Gastroesophageal sphincter (tissue), 4 donors: ENCODE data around the gene CNTNAP1. TPM values are rescaled to one million over a fixed set of nuclear protein-coding genes. Genes with fewer than 3 reads are reported as not detected.

ENCODE experiments used
- ATAC-seq: fragments of 150-250 bp; one replicate; pipeline ENCODE4 v1.9.1; 2016; ENCODE audit warnings: mild to moderate bottlenecking, moderate library complexity
- H3K27ac ChIP-seq, 4 donors: fragments of 200-600 bp; sonication (generic) in 3 of 4; 1 replicate in 3 of 4; 2 replicates in 1 of 4; pipeline ENCODE4 v1.5.1; 2016 to 2019
- H3K27me3 ChIP-seq: fragments of 200-600 bp; sonication (generic); one replicate; pipeline ENCODE4 v1.5.1; 2019
- H3K36me3 ChIP-seq, 2 donors: fragments of 200-600 bp; sonication (generic); one replicate each; pipeline ENCODE4 v1.5.1; 2019; ENCODE audit warnings: control low read depth in 1 of 2
- H3K4me1 ChIP-seq, 3 donors: fragments of 200-600 bp; sonication (generic); 1 replicate in 2 of 3; 2 replicates in 1 of 3; pipeline ENCODE4 v1.5.1; 2016 to 2019; ENCODE audit warnings: control low read depth in 2 of 3
- H3K4me3 ChIP-seq, 2 donors: fragments of 200-600 bp; sonication (generic); one replicate each; pipeline ENCODE4 v1.5.1; 2019; ENCODE audit warnings: mild to moderate bottlenecking in 1 of 2, moderate library complexity in 1 of 2
- H3K9me3 ChIP-seq, 3 donors: fragments of 200-600 bp; sonication (generic); one replicate each; pipeline ENCODE4 v1.5.1; 2017 to 2019; ENCODE audit warnings: control low read depth in 2 of 3
- CTCF ChIP-seq, 4 experiments: fragments of 200-600 bp in 2 of 4; fragments of 450-650 bp in 2 of 4; sonication (generic) in 1 of 4; IDR thresholded peaks; one replicate each; pipeline ENCODE4 v1.5.1; 2017 to 2019; ENCODE audit warnings: antibody characterized with exemption in 4 of 4, mild to moderate bottlenecking in 2 of 4, moderate library complexity in 2 of 4
- EP300 ChIP-seq: sonication (generic); formaldehyde crosslinking; IDR thresholded peaks from one replicate; pipeline ENCODE4 v1.6.1; 2017; ENCODE audit warnings: antibody characterized with exemption, mild to moderate bottlenecking
- POLR2A ChIP-seq, 2 donors: fragments of 450-650 bp; IDR thresholded peaks; one replicate each; pipeline ENCODE4 v1.6.1; 2017; ENCODE audit warnings: antibody characterized with exemption in 2 of 2, mild to moderate bottlenecking in 2 of 2, moderate library complexity in 1 of 2
- POLR2AphosphoS5 ChIP-seq: sonication (generic); formaldehyde crosslinking; IDR thresholded peaks from one replicate; pipeline ENCODE4 v1.6.1; 2017; ENCODE audit warnings: antibody characterized with exemption
- WGBS, 2 donors: methylation state at CpG; one replicate each; pipeline ENCODE4 v1.1.5; 2018; ENCODE audit warnings: low coverage in 1 of 2; 5-methylcytosine and 5-hydroxymethylcytosine counted together
- small RNA-seq, 4 donors: library from RNA; depleted of rRNA; stranded (forward); fragments of <200 nt; gene quantifications; one replicate each; pipeline ENCODE3, GENCODE V24; 2016
- total RNA-seq, 4 donors: library from RNA; depleted of rRNA; stranded (reverse); fragments of >200 nt; gene quantifications; one replicate each; pipeline ENCODE4 v1.1.0, GENCODE V29; 2016

Gene CNTNAP1
- total RNA-seq, 4 donors from 2014 or later: 1.7 to 14.5 (median 9.1) TPM

DNA sequence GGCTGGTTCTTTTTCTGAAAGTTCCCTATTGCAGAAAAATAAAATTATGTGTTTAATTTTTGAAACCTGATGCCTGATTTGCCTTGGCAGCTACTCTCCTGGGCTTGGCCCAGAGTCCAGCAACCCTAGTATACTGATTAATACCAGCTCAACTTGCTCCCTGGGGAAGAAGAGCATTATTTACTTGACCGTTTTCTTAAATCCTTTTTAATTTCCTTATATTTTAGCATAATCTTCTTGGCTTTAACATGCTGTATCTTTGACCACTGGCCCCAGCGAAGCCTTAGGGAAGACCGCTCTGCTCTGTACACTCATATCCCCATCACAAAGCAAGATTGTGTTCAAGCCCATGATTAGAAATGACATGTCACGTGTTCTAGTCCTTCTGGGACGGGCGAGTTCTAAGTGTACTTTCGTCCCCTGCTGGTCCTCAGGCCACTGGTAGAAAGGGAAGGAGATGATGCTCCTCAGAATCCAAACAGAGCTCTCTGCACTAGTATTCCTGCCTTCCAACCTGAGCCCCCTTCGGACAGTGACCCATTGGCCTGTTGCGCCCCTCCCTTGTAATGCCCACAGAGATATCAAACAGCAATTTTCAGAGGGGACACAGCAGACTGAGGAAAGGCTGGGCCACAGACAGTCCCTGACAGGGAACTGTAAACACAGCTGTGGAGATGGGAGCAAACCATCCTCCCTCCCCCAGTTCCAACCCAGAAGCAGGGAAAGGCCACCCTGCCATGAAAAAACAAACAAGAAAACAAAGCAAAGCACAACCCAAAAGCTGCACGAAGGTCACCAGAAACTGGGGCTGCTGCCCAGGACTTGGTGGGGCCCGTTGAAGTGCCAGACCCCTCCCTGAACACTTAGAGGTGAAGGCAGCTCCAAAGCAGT is 66.8 kb downstream of the CNTNAP1 start:
- ATAC-seq: no peak
- Histone ChIP-seq H3K4me1 (peaks cover 0 to 61% (median 27%) of the 10 kb centered on the region in 3 donors), H3K27ac (peak overlapping the region in 3 of 4 donors; percentile 69 to 71 (median 69)), H3K9me3 (no peaks in the 10 kb centered on the region), H3K4me3 (no peak overlapping the region), H3K36me3 (no peaks in the 10 kb centered on the region), H3K27me3 (no peaks in the 10 kb centered on the region)
- TF ChIP-seq POLR2A (IDR thresholded peaks at IDR 0.05): no peak
- TF ChIP-seq POLR2AphosphoS5: no peak
- no peak for TF ChIP-seq EP300
- TF ChIP-seq CTCF (IDR thresholded peaks at IDR 0.05): no peak
- 22 to 56% methylated on average over 2 to 7 of the region's 11 CpGs for WGBS, 2 donors

Small RNA genes within 50 kb of the gene (small RNA-seq; reads per million reads assigned to genes)
- gene MIR6780A: 0 to 0.37 (median 0.09) reads per million in 4 donors

Other genes starting within 250 kb of the CNTNAP1 start
- gene ATP6V0A1, start 223.7 kb upstream of the CNTNAP1 start, total RNA-seq: 10 to 100 TPM; 47.5 to 84.5 (median 65.4) TPM
- gene NAGLU, start 146.3 kb upstream of the CNTNAP1 start, total RNA-seq: 10 to 100 TPM; 31.9 to 46.9 (median 35.7) TPM
- gene HSD17B1, start 129.6 kb upstream of the CNTNAP1 start, total RNA-seq: 1 to 10 TPM in 1 of 4 donors, under 1 TPM in 3; 0.39 to 1.4 (median 0.69) TPM
- 10 to 100 TPM; 16.8 to 25.8 (median 19.9) TPM for gene COASY, start 120.4 kb upstream of the CNTNAP1 start, total RNA-seq
- gene MLX, start 115.4 kb upstream of the CNTNAP1 start, total RNA-seq: 10 to 100 TPM; 24.4 to 33.9 (median 26.0) TPM
- 1 to 10 TPM; 4.0 to 6.8 (median 4.8) TPM for gene PSMC3IP, start 104.8 kb upstream of the CNTNAP1 start, total RNA-seq
- gene RETREG3, start 73.2 kb upstream of the CNTNAP1 start, total RNA-seq: 10 to 100 TPM; 50.6 to 65.8 (median 54.4) TPM
- 10 to 100 TPM; 21.8 to 56.6 (median 40.6) TPM for gene TUBG1, start 72.8 kb upstream of the CNTNAP1 start, total RNA-seq
- gene TUBG2, start 23.2 kb upstream of the CNTNAP1 start, total RNA-seq: 10 to 100 TPM; 19.7 to 57.3 (median 33.7) TPM
- 10 to 100 TPM; 13.7 to 40.8 (median 23.4) TPM for gene PLEKHH3, start 5.5 kb upstream of the CNTNAP1 start, total RNA-seq
- 1 to 10 TPM; 1.0 to 4.6 (median 1.5) TPM for gene CCR10, start 688 bp upstream of the CNTNAP1 start, total RNA-seq
- gene EZH1, start 62.5 kb downstream of the CNTNAP1 start, total RNA-seq: 10 to 100 TPM; 57.2 to 90.4 (median 59.7) TPM
- gene RAMP2, start 78.7 kb downstream of the CNTNAP1 start, total RNA-seq: 10 to 100 TPM in 3 of 4 donors, 1 to 10 TPM in 1; 4.0 to 27.4 (median 21.5) TPM
- gene VPS25, start 90.9 kb downstream of the CNTNAP1 start, total RNA-seq: 10 to 100 TPM; 43.1 to 64.0 (median 44.8) TPM
- 1 to 10 TPM in 3 of 4 donors, under 1 TPM in 1; 0.78 to 6.7 (median 1.6) TPM for gene WNK4, start 98.1 kb downstream of the CNTNAP1 start, total RNA-seq
- gene COA3, start 116.2 kb downstream of the CNTNAP1 start, total RNA-seq: 10 to 100 TPM; 55.3 to 81.4 (median 66.8) TPM
- under 1 TPM in 3 of 4 donors, not detected in 1; 0.20 to 0.93 (median 0.78) TPM for gene CNTD1, start 116.3 kb downstream of the CNTNAP1 start, total RNA-seq
- gene BECN1, start 141.8 kb downstream of the CNTNAP1 start, total RNA-seq: 100 to 1,000 TPM; 143 to 185 (median 155) TPM
- gene PSME3, start 150.9 kb downstream of the CNTNAP1 start, total RNA-seq: 100 to 1,000 TPM in 1 of 4 donors, 10 to 100 TPM in 3; 60.7 to 109 (median 82.0) TPM
- gene AOC2, start 162.0 kb downstream of the CNTNAP1 start, total RNA-seq: 1 to 10 TPM in 3 of 4 donors, under 1 TPM in 1; 0.81 to 1.7 (median 1.4) TPM
- gene AOC3, start 168.7 kb downstream of the CNTNAP1 start, total RNA-seq: 100 to 1,000 TPM in 2 of 4 donors, 10 to 100 TPM in 2; 48.3 to 196 (median 108) TPM
- gene G6PC1, start 218.3 kb downstream of the CNTNAP1 start, total RNA-seq: not detected